ENCODE results near the gene ADGRV1. TPM values are rescaled to one million over a fixed set of nuclear protein-coding genes. Genes with fewer than 3 reads are reported as not detected.

The ADGRV1 gene
- total and polyA plus RNA-seq, 9 of the 15 experiments (the other 6 are each of a cell fraction or from before 2014, with no cell fraction given), result 21.7 to 156 (median 58.2) TPM

DNA sequence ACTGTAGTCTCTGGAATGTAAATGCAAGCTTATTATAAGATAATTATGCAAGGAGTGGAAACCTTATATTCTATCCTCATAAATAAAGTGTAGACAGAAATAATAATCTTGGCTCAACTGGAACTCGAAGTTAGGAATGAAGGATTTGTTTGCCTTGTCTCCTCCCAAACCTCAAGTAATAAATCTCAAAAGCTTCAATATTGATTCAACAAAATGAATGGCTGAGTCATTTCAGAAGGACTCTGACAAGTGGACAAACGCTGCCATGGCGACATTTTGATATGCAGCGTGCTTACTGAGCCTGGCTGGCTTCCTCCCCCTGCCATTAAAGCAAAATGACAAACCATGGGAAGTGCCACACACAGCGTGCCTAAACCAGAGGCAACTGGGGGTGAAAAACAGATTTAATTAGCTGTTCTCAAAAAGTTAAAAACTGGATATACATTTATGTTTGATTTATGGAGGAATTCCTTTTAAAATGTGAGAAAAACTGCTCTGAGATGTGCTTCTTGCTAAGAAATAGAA lies 10.5 kb upstream of the ADGRV1 start (continued):
- TF ChIP-seq ZBTB7A (IDR thresholded peaks at IDR 0.05; ENCODE audit: borderline replicate concordance, control insufficient read depth, low read depth, low read length) (no peak), ATF7 (IDR thresholded peaks at IDR 0.05) (0 out of 2 replicates have a peak, but pooled peaks have one; percentile 23), NR2F6 (CRISPR knock-in tag; IDR thresholded peaks at IDR 0.05) (no peak), HEY1 (CRISPR knock-in tag; IDR thresholded peaks at IDR 0.05; ENCODE audit: borderline replicate concordance) (no peak), FOXK2 (conservative IDR thresholded peaks at IDR 0.05 in 1 of 2, IDR thresholded peaks at IDR 0.05 in 1 of 2; ENCODE audit: low read depth in 2 of 2) (no peak), CC2D1A (IDR thresholded peaks at IDR 0.05) (no peak), RFX5 (IDR thresholded peaks at IDR 0.05; ENCODE audit: low read depth, low read length) (no peak), RFX1 (IDR thresholded peaks at IDR 0.05) (peak; percentile 88), HMG20A (CRISPR knock-in tag; conservative IDR thresholded peaks at IDR 0.05) (no peak), NR1H2 (CRISPR knock-in tag; IDR thresholded peaks at IDR 0.05) (no peak), ZNF165 (CRISPR knock-in tag; IDR thresholded peaks at IDR 0.05; ENCODE audit: borderline replicate concordance) (no peak), MCM7 (IDR thresholded peaks at IDR 0.05) (no peak), ZNF134 (CRISPR knock-in tag; conservative IDR thresholded peaks at IDR 0.05) (no peak), ZZZ3 (IDR thresholded peaks at IDR 0.05) (no peak), SMAD2 (IDR thresholded peaks at IDR 0.05; ENCODE audit: low read depth, low read length) (no peak), NFATC3 (IDR thresholded peaks at IDR 0.05) (no peak), ZFP30 (CRISPR knock-in tag; IDR thresholded peaks at IDR 0.05; ENCODE audit: borderline replicate concordance) (no peak), ESRRA (IDR thresholded peaks at IDR 0.05; ENCODE audit: borderline replicate concordance, low read depth) (no peak), DPF2 (IDR thresholded peaks at IDR 0.05) (no peak; the same call in 1 of the 2 replicates), CCAR2 (IDR thresholded peaks at IDR 0.05; ENCODE audit: low read depth, low read length) (no peak), MEF2A (IDR thresholded peaks at IDR 0.05; ENCODE audit: control insufficient read depth, low read depth, low read length) (no peak), BCOR (IDR thresholded peaks at IDR 0.05) (no peak), ZNF217 (CRISPR knock-in tag; IDR thresholded peaks at IDR 0.05) (no peak), CREBBP (IDR thresholded peaks at IDR 0.05; ENCODE audit: low read depth, low read length) (no peak), MXI1 (IDR thresholded peaks at IDR 0.05; ENCODE audit: low read depth, low read length) (0 out of 2 replicates have a peak, but pooled peaks have one; percentile 29), CXXC5 (CRISPR knock-in tag; IDR thresholded peaks at IDR 0.05) (no peak), SREBF1 (IDR thresholded peaks at IDR 0.05; ENCODE audit: borderline replicate concordance, low read depth, low read length) (no peak), TBP (optimal IDR thresholded peaks at IDR 0.05; ENCODE audit: low read depth, low read length) (peak; percentile 39), PCBP1 (IDR thresholded peaks at IDR 0.05; ENCODE audit: low read depth, low read length, poor library complexity, severe bottlenecking) (no peak), ZNF175 (CRISPR knock-in tag; IDR thresholded peaks at IDR 0.05; ENCODE audit: low read depth) (no peak), EHMT2 (IDR thresholded peaks at IDR 0.05) (no peak), BCL6 (CRISPR knock-in tag; IDR thresholded peaks at IDR 0.05) (no peak)

All from K562 (cell line).